GM18505 (cell line): Measurements from ENCODE around the gene ZDHHC11B.
"Not testable (repeated sequence)": the region's sequence is repeated elsewhere in the genome, so short reads cannot be mapped to it uniquely, and the experiment has no call there.

Experiments used
- ATAC-seq: cut with Tn5 transposase; IDR thresholded peaks from one replicate; pipeline ENCODE4 v1.9.1; 2021; ENCODE audit not compliant: unreplicated experiment
- POLR2A ChIP-seq: IDR thresholded peaks from 4 replicates; pipeline ENCODE4 v1.6.1; 2011; ENCODE audit warnings: borderline replicate concordance; ENCODE audit not compliant: insufficient read depth, insufficient read length; ENCODE audit errors: extremely low read depth

ZDHHC11B gene

GRCh38 chr5:761854-762710 is 22.4 kb downstream of the ZDHHC11B start:
- ATAC-seq, result no peak
- no peak for TF ChIP-seq POLR2A

GRCh38 chr5:761059-761771 is 23.3 kb downstream of the ZDHHC11B start:
- ATAC-seq, result no peak
- TF ChIP-seq POLR2A, result no peak

- ATAC-seq, result no peak
- TF ChIP-seq POLR2A, result no peak
Measured at GRCh38 chr5:760363-761058, 24.0 kb downstream of the ZDHHC11B start.

- ATAC-seq, result no peak
- TF ChIP-seq POLR2A, result no peak
Measured at GRCh38 chr5:759781-760362, 24.7 kb downstream of the ZDHHC11B start.

GRCh38 chr5:759111-759751 is 25.3 kb downstream of the ZDHHC11B start:
- ATAC-seq, result no peak
- TF ChIP-seq POLR2A, result no peak

- no peak for TF ChIP-seq POLR2A
- ATAC-seq, result no peak
Measured at GRCh38 chr5:758698-759053, 25.9 kb downstream of the ZDHHC11B start.

- no peak for ATAC-seq
- TF ChIP-seq POLR2A, result no peak
Measured at GRCh38 chr5:757931-758697, 26.4 kb downstream of the ZDHHC11B start.

GRCh38 chr5:757346-757930 is 27.1 kb downstream of the ZDHHC11B start:
- no peak for ATAC-seq
- no peak for TF ChIP-seq POLR2A

GRCh38 chr5:756865-757345 is 27.6 kb downstream of the ZDHHC11B start:
- no peak for TF ChIP-seq POLR2A
- ATAC-seq, result no peak

GRCh38 chr5:756171-756570 is 28.4 kb downstream of the ZDHHC11B start:
- no peak for ATAC-seq

GRCh38 chr5:754143-754632 is 30.3 kb downstream of the ZDHHC11B start:
- not testable (repeated sequence) for ATAC-seq

More at GRCh38 chr5:756171-756570, 28.4 kb downstream of the ZDHHC11B start:
- no peak for TF ChIP-seq POLR2A

- not testable (repeated sequence) for ATAC-seq
Measured at GRCh38 chr5:753567-754142, 30.9 kb downstream of the ZDHHC11B start.

GRCh38 chr5:752532-753115 is 31.9 kb downstream of the ZDHHC11B start:
- ATAC-seq, result not testable (repeated sequence)

GRCh38 chr5:751992-752391 is 32.5 kb downstream of the ZDHHC11B start:
- ATAC-seq, result not testable (repeated sequence)
